GM21526 (cell line): ENCODE data around the gene JAZF1.

Source experiments
- ATAC-seq: cut with Tn5 transposase; IDR thresholded peaks from one replicate; pipeline ENCODE4 v1.9.1; 2021; ENCODE audit warnings: moderate library complexity; ENCODE audit not compliant: unreplicated experiment, low FRiP score

Gene JAZF1

GRCh38 chr7:27994639-27995038 lies 186.0 kb downstream of the JAZF1 start:
- ATAC-seq = no peak

GRCh38 chr7:27992755-27993493 lies 187.7 kb downstream of the JAZF1 start:
- ATAC-seq = no peak

GRCh38 chr7:27992097-27992496 lies 188.5 kb downstream of the JAZF1 start:
- no peak for ATAC-seq

DNA sequence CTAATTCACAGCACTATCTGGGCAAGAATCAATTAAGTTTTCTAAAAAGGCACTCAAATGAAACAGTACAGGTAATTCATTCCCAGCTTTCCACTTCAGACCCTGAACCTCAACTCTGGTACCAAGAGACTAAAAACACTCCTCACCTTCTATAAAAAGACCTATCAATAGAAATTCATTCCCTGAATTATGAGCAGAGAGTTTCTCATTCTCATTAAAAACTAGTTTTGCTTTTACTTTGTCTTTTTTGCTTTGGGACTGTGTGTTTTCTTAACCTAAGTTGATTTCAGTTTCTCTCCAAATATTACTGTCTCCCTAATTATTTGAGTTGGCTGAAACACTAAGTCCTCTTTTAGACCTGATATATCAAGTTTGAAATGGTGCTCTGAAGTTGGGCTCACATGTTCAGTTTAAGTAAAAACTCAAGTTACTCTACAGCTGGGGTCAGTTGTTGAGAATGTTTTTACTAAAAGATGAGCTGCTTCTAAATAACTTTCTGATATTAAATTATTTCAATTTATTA lies 189.5 kb downstream of the JAZF1 start:
- no peak for ATAC-seq

DNA sequence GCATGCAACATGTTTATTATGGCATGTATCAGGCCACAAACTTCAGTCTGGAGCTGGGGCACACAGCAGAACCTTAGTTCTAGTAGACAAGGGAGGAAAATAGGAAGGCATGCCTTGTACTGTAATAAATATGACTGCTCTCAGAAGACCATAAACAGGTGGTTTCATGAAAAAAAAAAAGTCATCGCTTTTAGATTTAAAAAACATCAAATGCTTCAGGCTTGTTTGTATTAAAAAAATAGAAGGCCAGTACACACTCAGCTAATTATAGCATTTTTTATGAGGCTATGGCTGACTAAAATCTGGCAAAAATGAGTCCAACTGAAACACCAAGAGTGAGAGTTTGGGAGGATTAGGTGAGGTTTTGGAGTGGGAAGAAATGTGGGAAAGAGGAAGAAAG lies 204.1 kb downstream of the JAZF1 start:
- no peak for ATAC-seq

- ATAC-seq = no peak
Observed at GRCh38 chr7:27973625-27974024, 207.0 kb downstream of the JAZF1 start.

DNA sequence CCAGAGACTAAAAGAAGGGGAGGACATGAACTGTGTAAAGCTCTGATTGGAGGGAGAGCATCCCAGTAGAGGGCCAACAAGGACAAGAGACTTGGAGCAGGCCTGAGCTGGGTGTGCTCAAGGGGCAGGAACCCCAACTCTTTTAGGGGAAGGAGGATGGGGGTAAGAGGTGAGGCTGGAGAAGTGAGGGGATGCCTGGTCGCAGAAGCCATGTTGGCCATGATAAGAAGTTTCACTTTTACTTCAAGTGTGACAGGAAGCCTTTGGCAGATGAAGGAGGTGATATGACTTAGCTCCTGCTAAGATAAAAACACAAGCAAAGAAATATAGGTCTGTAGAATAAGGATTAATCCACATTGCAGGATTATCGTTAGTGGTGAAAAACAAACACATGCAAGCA lies 208.3 kb downstream of the JAZF1 start:
- no peak for ATAC-seq

DNA sequence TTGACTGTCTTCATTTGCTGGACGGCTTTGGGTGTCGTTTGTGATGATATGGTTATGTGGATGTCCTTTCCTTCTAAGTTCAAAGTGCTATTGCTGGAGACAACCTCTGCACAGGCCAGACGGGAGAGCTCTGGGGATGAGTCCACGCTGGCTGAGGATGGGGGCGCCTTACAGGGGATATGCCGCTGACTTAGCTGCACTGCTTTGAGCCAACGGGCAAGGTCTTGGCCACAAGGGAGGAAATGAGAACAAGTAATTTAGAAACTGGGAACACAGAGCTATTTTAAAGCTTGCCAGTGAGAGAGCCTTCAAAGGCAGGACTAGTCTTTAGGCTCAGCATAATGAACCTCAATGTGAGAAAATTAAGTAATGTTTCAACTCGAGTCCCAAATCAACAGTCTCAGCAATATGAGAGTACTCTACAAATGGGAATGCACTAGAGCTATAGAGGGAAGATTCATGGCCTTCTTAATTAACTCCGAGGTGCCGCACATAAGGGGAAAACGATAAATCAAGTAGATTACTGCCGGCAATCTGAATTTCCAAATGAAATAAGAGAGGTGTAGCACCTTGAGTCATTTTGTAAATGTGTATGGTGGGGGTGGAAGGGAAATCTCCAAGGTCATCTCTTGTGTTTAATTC lies 209.3 kb downstream of the JAZF1 start:
- ATAC-seq = no peak

GRCh38 chr7:27970350-27970749 lies 210.2 kb downstream of the JAZF1 start:
- no peak for ATAC-seq

DNA sequence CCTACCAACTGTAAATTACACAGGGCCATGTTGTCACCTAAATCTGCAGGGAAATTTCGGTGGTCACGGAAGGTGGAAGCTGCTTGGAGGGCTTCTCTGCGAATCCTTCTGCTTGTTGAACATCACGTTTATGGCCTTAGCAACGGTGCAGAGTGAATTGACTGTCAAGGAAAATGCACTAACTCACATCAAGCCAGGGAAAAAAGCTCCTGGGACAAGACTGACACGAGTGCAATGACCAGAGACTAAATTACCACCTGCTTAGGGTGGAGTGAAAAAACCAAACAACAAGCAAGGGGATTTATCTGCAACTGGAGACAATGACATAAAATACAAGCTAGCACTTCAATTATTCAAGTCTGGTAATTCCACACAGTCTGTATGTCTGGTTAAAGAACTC lies 211.2 kb downstream of the JAZF1 start:
- no peak for ATAC-seq

DNA sequence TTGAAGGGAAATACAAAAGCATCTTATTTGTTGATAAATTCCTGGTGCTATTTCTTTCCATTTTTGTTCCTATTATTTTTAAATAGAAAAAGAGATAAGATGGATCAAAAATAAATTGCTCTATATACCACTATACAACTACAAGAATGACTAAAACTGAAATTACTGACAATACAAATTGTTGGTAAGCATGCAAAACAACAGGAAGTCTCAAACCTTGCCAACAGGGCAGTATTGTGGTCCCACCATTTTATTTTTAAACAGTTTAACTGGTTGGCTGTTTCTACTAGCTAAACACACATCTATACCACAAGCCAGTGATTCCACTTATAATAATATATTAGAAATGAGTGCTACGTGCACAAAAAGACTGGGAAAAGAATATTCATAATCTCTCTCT lies 213.0 kb downstream of the JAZF1 start:
- no peak for ATAC-seq

GRCh38 chr7:27966219-27966780 lies 214.3 kb downstream of the JAZF1 start:
- ATAC-seq = no peak

DNA sequence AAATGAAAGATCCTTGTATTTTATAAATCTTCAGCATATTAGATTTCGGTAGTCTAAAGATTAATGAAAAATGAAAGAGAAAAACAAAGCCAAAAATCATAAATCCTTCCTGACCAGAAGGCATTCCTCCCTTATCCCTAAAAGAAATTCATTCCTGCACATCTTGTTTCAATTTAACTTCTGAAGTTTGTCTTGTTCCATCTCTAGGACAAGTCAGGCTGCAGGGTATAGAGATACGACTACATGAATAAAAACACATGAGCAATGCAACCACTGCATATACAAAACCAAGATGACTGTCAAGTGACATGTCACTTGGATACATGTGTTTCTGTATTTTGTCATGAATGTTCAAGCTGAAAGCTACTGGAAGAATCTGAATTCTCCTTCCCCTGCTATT lies 214.9 kb downstream of the JAZF1 start:
- no peak for ATAC-seq

DNA sequence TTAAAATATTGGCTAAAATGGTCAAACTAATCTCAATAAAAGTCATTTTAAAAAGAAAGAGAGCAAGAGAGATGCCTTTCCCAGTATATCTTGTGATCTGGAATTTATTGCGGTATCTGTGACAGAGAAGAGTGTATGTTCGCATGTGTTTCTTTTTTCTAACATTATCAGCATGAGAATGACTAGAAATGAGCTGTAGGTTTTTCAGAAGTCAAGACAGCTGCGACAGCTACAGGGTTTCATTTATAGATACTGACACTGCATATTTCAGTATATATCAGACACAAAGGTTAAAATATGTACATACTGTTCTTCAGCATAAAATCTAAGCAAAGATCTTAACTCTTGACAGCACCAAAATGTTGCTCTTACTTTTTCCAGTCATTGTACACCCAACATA lies 215.8 kb downstream of the JAZF1 start:
- no peak for ATAC-seq

- no peak for ATAC-seq
Observed at GRCh38 chr7:27963056-27963455, 217.5 kb downstream of the JAZF1 start.

DNA sequence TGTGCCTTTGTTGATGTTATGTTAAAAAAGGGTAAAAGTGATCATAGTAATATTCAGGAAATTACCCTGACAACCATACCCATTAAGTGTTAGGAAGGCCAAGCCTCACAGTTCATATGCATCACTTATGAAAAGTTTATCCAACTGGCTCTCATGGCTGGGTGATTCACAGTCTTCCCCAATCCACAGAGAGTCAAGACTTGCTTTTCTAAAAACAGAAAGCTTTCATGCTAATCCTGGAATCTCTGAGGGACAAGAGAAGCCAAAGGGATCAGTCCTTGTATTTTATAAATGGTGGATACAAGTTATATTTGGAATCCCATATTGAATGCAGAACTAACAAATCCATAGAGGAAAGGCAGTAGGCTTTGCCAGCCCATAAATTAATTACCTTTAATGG lies 218.3 kb downstream of the JAZF1 start:
- no peak for ATAC-seq

GRCh38 chr7:27961255-27961654 lies 219.3 kb downstream of the JAZF1 start:
- ATAC-seq = no peak

DNA sequence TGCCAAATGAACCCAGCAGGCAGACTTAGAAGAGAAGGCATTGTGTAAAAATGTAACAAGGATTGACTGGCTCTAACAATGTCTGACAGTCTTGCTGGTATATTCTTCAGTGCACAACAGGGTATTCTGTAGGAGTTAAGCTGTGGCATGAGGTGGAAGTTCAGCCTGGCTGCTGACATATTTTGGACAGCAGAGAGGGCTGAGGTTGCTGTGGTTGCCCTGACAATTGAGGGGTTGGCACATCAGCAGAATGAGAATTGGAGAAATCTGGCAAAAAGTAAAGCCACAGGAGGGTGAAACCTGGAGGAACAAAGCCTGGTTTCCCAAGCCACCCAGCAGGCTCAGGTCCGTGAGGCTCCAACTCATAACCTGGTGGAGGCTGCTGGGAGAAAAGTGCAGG lies 220.2 kb downstream of the JAZF1 start:
- ATAC-seq = no peak

- ATAC-seq = no peak
Observed at GRCh38 chr7:27958933-27959548, 221.6 kb downstream of the JAZF1 start.

DNA sequence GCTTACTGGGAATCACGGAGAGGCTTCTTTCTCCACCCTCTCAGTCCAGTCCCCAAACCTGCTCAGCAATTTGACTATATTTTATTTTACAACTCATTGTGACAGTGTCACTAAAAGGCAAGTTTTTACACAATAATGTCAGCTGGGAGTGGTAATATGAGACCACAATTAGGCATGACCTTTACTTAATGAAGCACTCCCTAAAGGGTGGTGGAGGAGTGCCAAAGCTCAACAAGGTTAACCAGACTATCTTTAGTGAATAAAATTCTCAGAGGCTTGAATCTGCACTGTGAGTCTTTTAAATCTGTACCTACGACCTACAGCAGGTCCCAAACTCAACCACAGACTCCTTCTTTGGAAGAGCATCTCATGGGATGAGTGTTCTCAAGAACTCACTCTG lies 225.0 kb downstream of the JAZF1 start:
- no peak for ATAC-seq

DNA sequence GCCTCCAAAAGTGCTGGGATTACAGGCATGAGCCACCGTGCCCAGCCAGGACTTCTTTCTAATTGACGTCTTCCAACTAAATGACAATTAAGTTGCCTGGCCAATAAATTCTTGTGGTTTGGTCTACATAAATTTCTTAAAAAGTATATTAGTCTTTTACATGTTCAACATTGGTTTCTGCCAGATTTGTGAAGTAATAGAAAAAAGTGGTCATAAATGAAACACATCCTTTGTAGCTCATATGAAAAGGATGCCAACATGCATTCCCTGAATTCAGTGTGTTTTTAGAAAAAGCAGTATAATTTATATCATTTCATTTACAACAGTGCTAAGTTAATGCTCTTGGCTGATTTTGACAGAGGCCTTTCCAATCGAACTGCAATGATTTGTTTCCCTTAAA lies 225.6 kb downstream of the JAZF1 start:
- no peak for ATAC-seq
